CD4-positive, alpha-beta T cell treated with Interleukin-1 beta for 1 hour (primary cell): ENCODE measurements around the gene CERCAM.

Experiments used
- DNase-seq, 2 donors: peaks; one replicate each; pipeline ENCODE4 v3.0.0-alpha.2; 2020 to 2022

Gene CERCAM

GRCh38 chr9:128420651-128421481 is at the start of gene CERCAM:
Gene CERCAM (plus strand): TSS chr9:128420857. CDS start chr9:128420878, 21 bp downstream.
- DNase-seq, result peak; percentile 47 to 52

GRCh38 chr9:128371630-128372117 is 49.0 kb upstream of the CERCAM start:
- DNase-seq, result no peak

- DNase-seq, result no peak
Observed at GRCh38 chr9:128372188-128372641, 48.4 kb upstream of the CERCAM start.

- no peak for DNase-seq
Observed at GRCh38 chr9:128372784-128373183, 47.9 kb upstream of the CERCAM start.

GRCh38 chr9:128374221-128374675 is 46.4 kb upstream of the CERCAM start:
- DNase-seq, result no peak

GRCh38 chr9:128375865-128376264 is 44.8 kb upstream of the CERCAM start:
- DNase-seq, result no peak

- DNase-seq, result no peak
Observed at GRCh38 chr9:128382261-128382660, 38.4 kb upstream of the CERCAM start.

- no peak for DNase-seq
Observed at GRCh38 chr9:128383007-128383753, 37.5 kb upstream of the CERCAM start.

GRCh38 chr9:128383791-128384190 is 36.9 kb upstream of the CERCAM start:
- DNase-seq, result no peak

- no peak for DNase-seq
Observed at GRCh38 chr9:128384801-128385495, 35.7 kb upstream of the CERCAM start.

- no peak for DNase-seq
Observed at GRCh38 chr9:128385496-128386460, 34.9 kb upstream of the CERCAM start.

GRCh38 chr9:128388150-128388549 is 32.5 kb upstream of the CERCAM start:
- no peak for DNase-seq

GRCh38 chr9:128389395-128390149 is 31.1 kb upstream of the CERCAM start:
- DNase-seq, result no peak

GRCh38 chr9:128390150-128390812 is 30.4 kb upstream of the CERCAM start:
- DNase-seq, result no peak

GRCh38 chr9:128390813-128391711 is 29.6 kb upstream of the CERCAM start:
- no peak for DNase-seq

GRCh38 chr9:128391956-128392301 is 28.7 kb upstream of the CERCAM start:
- DNase-seq, result no peak

- no peak for DNase-seq
Observed at GRCh38 chr9:128392302-128393144, 28.1 kb upstream of the CERCAM start.

GRCh38 chr9:128393145-128393775 is 27.4 kb upstream of the CERCAM start:
- DNase-seq, result no peak
